Femur (tissue), 1 donor: ENCODE measurements around the gene KLHL6.
"Not testable (repeated sequence)": the region's sequence is repeated elsewhere in the genome, so short reads cannot be mapped to it uniquely, and the experiment has no call there.

Experiments
- DNase-seq: peaks from one replicate; pipeline ENCODE4 v3.0.0-alpha.2; 2017

Gene KLHL6

DNA sequence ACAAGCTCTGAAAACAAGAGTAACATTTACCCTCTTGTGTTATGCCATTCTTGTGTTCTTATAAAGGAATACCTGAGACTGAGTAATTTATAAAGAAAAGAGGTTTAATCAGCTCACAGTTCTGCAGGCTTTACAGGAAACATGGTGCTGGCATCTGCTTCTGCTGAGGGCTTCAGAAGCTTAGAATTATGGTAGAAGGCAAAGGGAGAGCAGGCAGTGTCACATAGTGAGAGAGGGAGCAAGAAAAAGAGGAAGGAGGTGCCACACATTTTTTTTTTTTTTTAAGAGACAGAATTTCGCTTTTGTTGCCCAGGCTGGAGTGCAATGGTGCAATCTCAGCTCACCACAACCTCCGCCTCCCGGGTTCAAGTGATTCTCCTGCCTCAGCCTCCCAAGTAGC is 115.0 kb downstream of the KLHL6 start:
- not testable (repeated sequence) for DNase-seq

DNA sequence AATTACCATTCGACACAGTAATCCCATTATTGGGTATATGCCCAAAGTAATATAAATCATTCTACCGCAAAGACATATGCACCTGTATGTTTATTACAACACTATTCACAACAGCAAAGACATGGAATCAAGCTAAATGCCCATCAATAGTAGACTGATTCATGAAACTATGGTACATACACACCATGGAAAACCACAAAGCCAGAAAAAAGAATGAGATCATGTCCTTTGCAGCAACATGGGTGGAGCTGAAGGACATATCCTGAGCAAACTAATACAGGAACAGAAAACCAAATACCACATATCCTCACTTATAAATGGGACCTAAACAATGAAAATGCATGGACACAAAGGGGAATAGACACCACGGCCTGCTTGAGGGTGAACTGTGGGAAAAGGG is 116.0 kb downstream of the KLHL6 start:
- DNase-seq, result no peak

DNA sequence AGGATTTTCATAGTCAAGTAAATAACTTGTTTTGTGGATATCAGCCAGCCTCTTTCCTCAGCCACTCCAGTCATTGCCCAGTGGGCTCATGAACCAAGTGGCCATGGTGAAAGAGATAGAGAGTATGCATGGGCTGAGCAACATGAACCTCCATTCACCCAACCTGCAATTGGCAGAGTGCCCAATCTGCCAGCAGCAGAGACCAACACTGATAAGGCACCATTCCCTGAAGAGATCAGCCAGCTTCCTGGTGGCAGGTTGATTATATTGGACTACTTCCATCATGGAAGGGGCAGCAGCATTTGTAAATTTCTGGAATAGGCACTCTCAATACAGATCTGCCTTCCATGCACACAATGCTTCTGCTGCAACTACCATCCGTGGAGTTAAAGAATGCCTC is 116.8 kb downstream of the KLHL6 start:
- DNase-seq, result no peak

DNA sequence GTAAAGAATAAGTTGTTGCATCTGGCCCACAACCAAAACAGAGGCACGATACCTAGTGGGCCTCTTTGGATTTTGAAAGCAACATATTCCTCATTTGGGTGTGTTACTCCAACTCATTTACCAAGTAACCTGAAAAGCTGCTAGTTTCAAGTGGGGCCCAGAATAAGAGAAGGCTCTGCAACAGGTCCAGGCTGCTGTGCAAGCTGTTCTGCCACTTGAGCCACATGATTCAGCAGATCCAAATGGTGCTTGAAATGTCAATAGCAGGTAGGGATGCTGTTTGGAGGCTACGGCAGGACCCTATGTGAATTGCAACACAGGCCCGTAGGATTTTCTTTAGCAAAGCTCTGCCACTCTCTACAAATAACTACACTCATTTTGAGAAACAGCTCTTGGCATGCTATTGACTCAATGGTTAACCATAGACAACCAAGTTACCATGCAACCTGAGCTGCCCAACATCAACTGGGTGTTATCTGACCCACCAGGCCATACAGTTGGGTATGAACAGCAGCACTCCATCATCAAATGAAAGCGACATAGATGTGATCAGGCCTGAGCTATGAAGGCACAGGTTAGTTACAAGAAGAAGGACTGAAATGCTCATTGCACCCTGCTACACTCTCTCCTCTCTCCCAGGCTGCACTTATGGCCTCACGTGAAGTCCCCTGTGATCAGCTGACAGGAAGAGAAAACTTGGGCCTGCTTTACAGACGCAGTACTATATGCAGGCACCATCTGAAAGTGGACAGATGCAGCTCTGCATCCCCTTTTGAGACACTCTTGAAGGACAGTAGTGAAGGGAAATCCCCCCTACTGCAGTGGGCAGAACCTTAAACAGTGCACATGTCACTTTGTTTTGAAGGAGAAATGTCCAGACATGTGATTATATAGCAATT is 117.6 kb downstream of the KLHL6 start:
- no peak for DNase-seq
